ENCODE data around the gene MSL2.
"Not testable (repeated sequence)": the region's sequence is repeated elsewhere in the genome, so short reads cannot be mapped to it uniquely, and the experiment has no call there.

The MSL2 gene

GRCh38 chr3:136196064-136196400 lies at the start of gene MSL2:
TSS of gene MSL2 (minus strand) at chr3:136196335. CDS start at chr3:136195113, 1,222 bp downstream.
- no peak for DNase-seq

- no peak for DNase-seq
Observed at GRCh38 chr3:136245691-136246090, 49.6 kb upstream of the MSL2 start.

GRCh38 chr3:136239094-136239493 lies 43.0 kb upstream of the MSL2 start:
- DNase-seq, result no peak

- DNase-seq, result no peak
Observed at GRCh38 chr3:136237961-136238649, 42.0 kb upstream of the MSL2 start.

GRCh38 chr3:136237103-136237502 lies 41.0 kb upstream of the MSL2 start:
- DNase-seq, result no peak

- no peak for DNase-seq
Observed at GRCh38 chr3:136236109-136236508, 40.0 kb upstream of the MSL2 start.

- DNase-seq, result no peak
Observed at GRCh38 chr3:136235545-136235944, 39.4 kb upstream of the MSL2 start.

- DNase-seq, result peak; percentile 56
Observed at GRCh38 chr3:136232413-136232812, 36.3 kb upstream of the MSL2 start.

GRCh38 chr3:136222746-136223145 lies 26.6 kb upstream of the MSL2 start:
- DNase-seq, result not testable (repeated sequence)

- no peak for DNase-seq
Observed at GRCh38 chr3:136211547-136211946, 15.4 kb upstream of the MSL2 start.

- DNase-seq, result no peak
Observed at GRCh38 chr3:136209921-136210320, 13.8 kb upstream of the MSL2 start.

GRCh38 chr3:136207489-136208115 lies 11.5 kb upstream of the MSL2 start:
- DNase-seq, result no peak

- DNase-seq, result not testable (repeated sequence)
Observed at GRCh38 chr3:136199219-136199618, 3.1 kb upstream of the MSL2 start.

GRCh38 chr3:136198462-136199078 lies 2.4 kb upstream of the MSL2 start:
- DNase-seq, result not testable (repeated sequence)

GRCh38 chr3:136197159-136197793 lies 1.1 kb upstream of the MSL2 start:
- DNase-seq, result no peak

GRCh38 chr3:136196401-136197158 lies 445 bp upstream of the MSL2 start:
- peak; percentile 100 for DNase-seq

- DNase-seq, result peak; percentile 42
Observed at GRCh38 chr3:136195258-136196063, 674 bp downstream of the MSL2 start.

- peak; percentile 81 for DNase-seq
Observed at GRCh38 chr3:136194409-136195257, 1.5 kb downstream of the MSL2 start.

- DNase-seq, result peak; percentile 31
Observed at GRCh38 chr3:136193278-136194054, 2.7 kb downstream of the MSL2 start.

GRCh38 chr3:136192831-136193230 lies 3.3 kb downstream of the MSL2 start:
- DNase-seq, result no peak

Measured in MV-4-11 (cell line).